ENCODE measurements around the gene MGA.

GRCh38 chr15:41629883-41630282 lies 30.3 kb upstream of the MGA start:
- TF ChIP-seq CTCF (conservative IDR thresholded peaks at IDR 0.05; ENCODE audit: low read depth in 2 of 2): no peak
- no peak for TF ChIP-seq EZH2phosphoT487 (IDR thresholded peaks at IDR 0.05; ENCODE audit: unreplicated experiment)
- no peak for TF ChIP-seq REST (IDR thresholded peaks at IDR 0.05; ENCODE audit: unreplicated experiment)
- TF ChIP-seq POLR2AphosphoS5 (IDR thresholded peaks at IDR 0.05; ENCODE audit: low read depth): no peak
- no peak for TF ChIP-seq EZH2 (IDR thresholded peaks at IDR 0.05; ENCODE audit: low read depth, unreplicated experiment)
- no peak for TF ChIP-seq NANOG (IDR thresholded peaks at IDR 0.05; ENCODE audit: borderline replicate concordance)
- TF ChIP-seq CREB1 (CRISPR knock-in tag; IDR thresholded peaks at IDR 0.05; ENCODE audit: low read depth): no peak
- TF ChIP-seq ZNF331 (CRISPR knock-in tag; IDR thresholded peaks at IDR 0.05; ENCODE audit: low read depth): no peak
- TF ChIP-seq STAT1 (IDR thresholded peaks at IDR 0.05; ENCODE audit: unreplicated experiment): no peak
- no peak for TF ChIP-seq JUNB (IDR thresholded peaks at IDR 0.05; ENCODE audit: unreplicated experiment)
